Astrocyte (in vitro differentiated cells and primary cell): ENCODE results near the gene FXYD7.

ENCODE experiments used
- CTCF ChIP-seq: IDR thresholded peaks from 2 replicates; pipeline ENCODE4 v1.5.1; 2011; ENCODE audit warnings: low read depth, mild to moderate bottlenecking, inconsistent platforms, low read length, moderate library complexity; ENCODE audit not compliant: insufficient read depth
- EZH2 ChIP-seq: IDR thresholded peaks from 2 replicates; pipeline ENCODE4 v1.6.1; 2012; ENCODE audit warnings: mild to moderate bottlenecking, low read length, inconsistent platforms; ENCODE audit not compliant: insufficient read depth

- no peak for TF ChIP-seq CTCF
- no peak for TF ChIP-seq EZH2
Observed at GRCh38 chr19:35107545-35107944, 35.5 kb upstream of the FXYD7 start.
